ENCODE data around the gene FBXL22. TPM values are rescaled to one million over a fixed set of nuclear protein-coding genes. Genes with fewer than 3 reads are reported as not detected.

Gene FBXL22
- total RNA-seq, 6 experiments from 2014 or later = 0.20 to 0.57 (median 0.29) TPM

DNA sequence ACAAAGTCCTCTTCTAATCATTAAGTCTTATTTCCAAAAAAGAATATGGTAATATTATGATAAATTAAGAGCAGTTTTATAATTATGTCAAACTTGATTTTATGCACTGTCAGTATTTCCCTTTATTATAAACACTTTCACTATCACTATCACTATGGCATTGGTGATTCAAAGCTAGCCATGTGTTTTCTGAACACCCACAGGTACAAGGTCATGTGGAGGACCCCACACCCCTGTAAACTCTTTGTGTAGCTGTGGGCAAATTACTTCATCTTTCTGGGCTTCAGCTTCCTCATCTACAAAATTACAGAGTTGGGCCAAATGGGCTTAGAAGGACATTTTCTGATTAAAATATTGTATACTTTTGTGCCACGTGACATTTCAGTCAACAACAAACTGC is 41.7 kb downstream of the FBXL22 start:
- TF ChIP-seq, protein P1, sequence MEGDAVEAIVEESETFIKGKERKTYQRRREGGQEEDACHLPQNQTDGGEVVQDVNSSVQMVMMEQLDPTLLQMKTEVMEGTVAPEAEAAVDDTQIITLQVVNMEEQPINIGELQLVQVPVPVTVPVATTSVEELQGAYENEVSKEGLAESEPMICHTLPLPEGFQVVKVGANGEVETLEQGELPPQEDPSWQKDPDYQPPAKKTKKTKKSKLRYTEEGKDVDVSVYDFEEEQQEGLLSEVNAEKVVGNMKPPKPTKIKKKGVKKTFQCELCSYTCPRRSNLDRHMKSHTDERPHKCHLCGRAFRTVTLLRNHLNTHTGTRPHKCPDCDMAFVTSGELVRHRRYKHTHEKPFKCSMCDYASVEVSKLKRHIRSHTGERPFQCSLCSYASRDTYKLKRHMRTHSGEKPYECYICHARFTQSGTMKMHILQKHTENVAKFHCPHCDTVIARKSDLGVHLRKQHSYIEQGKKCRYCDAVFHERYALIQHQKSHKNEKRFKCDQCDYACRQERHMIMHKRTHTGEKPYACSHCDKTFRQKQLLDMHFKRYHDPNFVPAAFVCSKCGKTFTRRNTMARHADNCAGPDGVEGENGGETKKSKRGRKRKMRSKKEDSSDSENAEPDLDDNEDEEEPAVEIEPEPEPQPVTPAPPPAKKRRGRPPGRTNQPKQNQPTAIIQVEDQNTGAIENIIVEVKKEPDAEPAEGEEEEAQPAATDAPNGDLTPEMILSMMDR (IDR thresholded peaks at IDR 0.05) = no peak

DNA sequence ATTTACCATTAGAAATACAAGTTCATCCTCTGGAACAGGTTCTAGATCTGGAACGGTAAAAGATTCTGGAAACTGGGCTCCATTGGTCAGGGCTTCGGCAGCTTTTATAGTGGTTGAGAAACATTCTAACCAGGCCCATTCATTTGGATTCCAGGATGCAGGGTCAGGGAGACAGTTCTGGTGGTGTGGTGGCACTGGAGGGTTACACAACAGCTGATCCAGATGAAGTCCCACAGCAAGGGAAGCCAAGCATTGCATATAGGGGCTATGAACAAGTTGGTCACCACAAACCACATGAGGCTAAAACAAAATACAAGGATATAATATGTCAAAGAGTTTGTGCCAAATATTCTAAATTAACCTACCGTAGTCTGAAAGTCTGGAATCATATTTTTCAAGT is 43.0 kb downstream of the FBXL22 start:
- Mint-ChIP-seq H3K4me1 (ENCODE audit: low read depth) (no peaks in the 10 kb centered on the region), H3K36me3 (ENCODE audit: low read depth) (peaks cover 9% of the 10 kb centered on the region), H3K9me3 (no peaks in the 10 kb centered on the region), H3K27ac (no peak overlapping the region), H3K27me3 (ENCODE audit: insufficient read depth) (no peaks in the 10 kb centered on the region), H3K4me3 (no peak overlapping the region)
- no peak for DNase-seq
- TF ChIP-seq, protein P1 (IDR thresholded peaks at IDR 0.05) = no peak

More for the DNA sequence above, 41.7 kb downstream of the FBXL22 start:
- DNase-seq = no peak
- H3K27me3 Mint-ChIP-seq (ENCODE audit: insufficient read depth) = no peaks in the 10 kb centered on the region
- no peak overlapping the region for H3K27ac Mint-ChIP-seq
- no peak overlapping the region for H3K4me3 Mint-ChIP-seq
- H3K36me3 Mint-ChIP-seq (ENCODE audit: low read depth) = peaks cover 9% of the 10 kb centered on the region
- H3K9me3 Mint-ChIP-seq = no peaks in the 10 kb centered on the region
- H3K4me1 Mint-ChIP-seq (ENCODE audit: low read depth) = no peaks in the 10 kb centered on the region

Other genes starting within 250 kb of the FBXL22 start
- 10 to 100 TPM in 4 of 6 experiments, 1 to 10 TPM in 2; 8.3 to 18.2 (median 15.8) TPM for gene CA12, start 215.5 kb upstream of the FBXL22 start, total RNA-seq (2021; fragmentation: NEBNext Ultra II Directional; extraction: Animal tissue kit (Norgen Biotek cat#: 25700))
- gene USP3, start 92.8 kb upstream of the FBXL22 start, total RNA-seq (2021; fragmentation: NEBNext Ultra II Directional; extraction: Animal tissue kit (Norgen Biotek cat#: 25700)) = 10 to 100 TPM; 16.8 to 26.2 (median 23.1) TPM
- gene HERC1, start 236.6 kb downstream of the FBXL22 start, total RNA-seq (2021; fragmentation: NEBNext Ultra II Directional; extraction: Animal tissue kit (Norgen Biotek cat#: 25700)) = 10 to 100 TPM; 29.1 to 54.8 (median 36.8) TPM

All from HFFc6 (cell line).